GM06990 (cell line): ENCODE data around the gene CDO1.

Experiments used
- DNase-seq: peaks from one replicate; pipeline ENCODE4 v3.0.0-alpha.2; 2011; ENCODE audit not compliant: insufficient read length; ENCODE audit errors: extremely low read depth
- H3K27me3 ChIP-seq: replicated peaks from 2 replicates; pipeline ENCODE4 v1.6.0; 2011; ENCODE audit warnings: low read length; ENCODE audit not compliant: control insufficient read depth, insufficient read depth
- H3K36me3 ChIP-seq: 2 replicates; pipeline ENCODE4 v1.5.1; 2011; ENCODE audit warnings: low read length; ENCODE audit not compliant: control insufficient read depth, insufficient read depth
- H3K4me3 ChIP-seq: replicated peaks from 2 replicates; pipeline ENCODE4 v1.5.1; 2011; ENCODE audit warnings: low read depth, mild to moderate bottlenecking, control low read depth, low read length
- CTCF ChIP-seq: IDR thresholded peaks from 2 replicates; pipeline ENCODE4 v1.5.1; 2011; ENCODE audit warnings: low read length, control low read depth, mild to moderate bottlenecking, inconsistent platforms; ENCODE audit not compliant: insufficient read depth, poor library complexity, severe bottlenecking

CDO1 gene

DNA sequence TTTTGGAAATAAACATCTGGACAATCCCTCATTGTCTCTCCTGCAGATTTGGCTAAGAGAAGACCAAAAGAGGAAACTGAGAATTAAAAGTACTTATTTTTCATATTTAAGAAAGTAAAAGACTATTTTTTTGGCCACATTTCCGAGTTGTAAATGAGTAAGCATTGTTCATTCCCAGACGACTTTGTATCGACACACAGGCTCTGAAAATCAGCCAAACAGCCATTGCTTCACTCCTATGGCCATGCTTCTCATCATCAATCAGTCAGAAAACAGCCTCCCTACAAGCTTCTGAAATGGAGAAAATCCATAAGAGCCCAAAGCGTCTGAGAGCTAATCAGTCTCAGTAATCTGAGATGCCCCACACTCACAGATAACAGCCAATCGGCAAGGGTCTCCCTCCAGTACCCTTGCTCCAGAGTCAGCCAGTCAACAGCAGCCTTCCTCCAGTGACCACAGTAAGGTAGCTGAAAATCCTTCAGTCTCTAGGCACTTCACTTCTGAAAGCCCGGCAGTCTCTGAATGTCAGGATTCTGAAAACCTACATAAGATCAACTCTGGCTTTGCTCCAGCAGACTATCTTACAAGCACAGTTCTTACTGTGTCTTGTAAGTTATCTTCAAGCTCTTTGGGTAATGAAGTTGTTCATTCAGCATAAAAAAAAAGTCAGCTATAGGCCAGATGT is 30.9 kb downstream of the CDO1 start:
- no peak for DNase-seq
- Histone ChIP-seq H3K36me3 (no peaks in the 10 kb centered on the region), H3K4me3 (no peak overlapping the region), H3K27me3 (no peaks in the 10 kb centered on the region; the same call in 1 of the 2 replicates)
- TF ChIP-seq CTCF: no peak

DNA sequence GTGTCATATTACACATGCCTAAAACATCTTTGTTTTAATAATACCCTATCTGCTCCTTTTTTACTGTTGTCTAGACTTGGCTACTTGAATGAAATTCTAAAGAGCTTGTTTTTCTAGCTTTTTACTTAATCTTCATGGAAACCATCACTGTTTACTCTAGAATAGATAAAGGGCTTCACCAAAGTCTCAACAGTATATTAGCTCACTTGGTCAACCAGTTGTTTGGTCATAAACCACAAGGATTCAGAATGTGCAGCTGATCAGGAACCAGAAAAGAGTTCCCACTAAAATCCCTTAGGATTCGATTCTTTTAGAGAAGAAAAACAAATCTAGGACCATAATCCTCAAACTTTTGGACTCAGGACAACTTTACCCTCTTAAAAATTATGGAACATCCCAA is 38.0 kb downstream of the CDO1 start:
- Histone ChIP-seq H3K27me3 (no peaks in the 10 kb centered on the region), H3K4me3 (no peak overlapping the region), H3K36me3 (no peaks in the 10 kb centered on the region)
- no peak for DNase-seq
- TF ChIP-seq CTCF: no peak

DNA sequence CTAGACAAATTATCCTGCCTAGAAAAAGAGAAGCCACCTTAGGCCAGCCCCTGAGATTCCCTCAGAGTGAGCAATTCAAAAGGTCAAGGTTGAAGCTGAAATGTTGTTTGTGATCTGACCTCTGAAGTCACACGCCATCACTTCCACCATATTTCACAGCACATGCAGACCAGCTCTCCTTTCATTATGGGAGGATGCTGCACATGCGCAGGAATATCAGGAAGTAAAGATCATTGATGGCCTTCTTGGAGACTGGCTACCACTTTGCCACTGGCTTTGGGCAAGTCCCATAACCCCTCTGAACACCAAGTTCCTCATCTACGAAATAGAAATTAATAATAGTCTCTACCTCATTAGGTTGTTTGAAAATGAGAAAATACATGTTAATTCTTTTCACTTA is 39.5 kb downstream of the CDO1 start:
- DNase-seq: no peak
- Histone ChIP-seq H3K4me3 (no peak overlapping the region), H3K27me3 (no peaks in the 10 kb centered on the region), H3K36me3 (no peaks in the 10 kb centered on the region)
- TF ChIP-seq CTCF: no peak

- Histone ChIP-seq H3K27me3 (no peaks in the 10 kb centered on the region), H3K36me3 (no peaks in the 10 kb centered on the region), H3K4me3 (no peak overlapping the region)
- DNase-seq: no peak
- TF ChIP-seq CTCF: no peak
Observed at GRCh38 chr5:115775999-115776398, 40.5 kb downstream of the CDO1 start.

DNA sequence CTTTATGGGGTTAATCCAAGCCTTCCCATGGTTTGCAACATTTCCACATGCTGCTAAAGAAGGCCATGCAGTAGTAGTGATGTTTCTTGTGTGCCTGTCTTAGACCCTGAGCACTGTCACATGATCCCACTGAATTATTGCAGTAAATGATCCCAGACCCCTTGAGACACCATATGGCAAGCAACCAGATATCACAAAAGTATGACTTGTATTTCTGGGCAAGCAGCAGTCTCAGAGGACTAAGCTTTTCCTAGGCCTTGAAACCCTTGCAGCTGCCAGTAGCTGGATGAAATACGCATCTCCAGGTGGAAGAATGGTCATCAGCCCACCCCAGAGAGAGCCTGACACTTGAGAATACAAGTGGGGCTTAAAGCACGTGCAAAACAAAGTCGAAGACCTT is 41.8 kb downstream of the CDO1 start:
- no peaks in the 10 kb centered on the region for H3K27me3 ChIP-seq
- no peak for TF ChIP-seq CTCF
- no peak for DNase-seq
- no peaks in the 10 kb centered on the region for H3K36me3 ChIP-seq
- H3K4me3 ChIP-seq: no peak overlapping the region

GRCh38 chr5:115772731-115773475 is 43.6 kb downstream of the CDO1 start:
- Histone ChIP-seq H3K4me3 (no peak overlapping the region), H3K27me3 (no peaks in the 10 kb centered on the region), H3K36me3 (no peaks in the 10 kb centered on the region)
- no peak for DNase-seq
- no peak for TF ChIP-seq CTCF
